GM12878 (cell line): Measurements from ENCODE around the gene CFAP300. TPM values are rescaled to one million over a fixed set of nuclear protein-coding genes. Genes with fewer than 3 reads are reported as not detected.

Source experiments
- ATAC-seq: fragments of 200-7000 bp; cut with Tn5 transposase; 3 replicates; pipeline ENCODE4 v1.9.1; 2020; ENCODE audit warnings: mild to moderate bottlenecking, moderate library complexity
- BruUV-seq: library from RNA; stranded (reverse); fragments of 400-500 nt; replicated peaks from 2 replicates; lab custom pipeline; 2021; lab: Mats Ljungman, UMichigan
- CTCF ChIA-PET: fragments of 300-600 bp; sonication (Branson Sonifier 250); formaldehyde crosslinking; extraction: SDS; loops from one replicate; lab custom pipeline; 2021; ENCODE audit warnings: inconsistent platforms; lab: Yijun Ruan, JAX
- POLR2A ChIA-PET: fragments of 350-600 bp; formaldehyde crosslinking; extraction: SDS; loops from one replicate; lab custom pipeline; 2021; ENCODE audit warnings: inconsistent platforms; lab: Charles Lee
- RAD21 ChIA-PET: fragments of 300-600 bp; sonication (Branson Sonifier 250); formaldehyde crosslinking; loops from one replicate; lab custom pipeline; 2023; ENCODE audit warnings: antibody characterized with exemption; ENCODE audit not compliant: unreplicated experiment; lab: Charles Lee
- SMC1A ChIA-PET: fragments of 300-600 bp; sonication (Branson Sonifier 250); formaldehyde crosslinking; loops from one replicate; lab custom pipeline; 2023; ENCODE audit not compliant: unreplicated experiment, uncharacterized antibody; lab: Charles Lee
- DNase-seq: peaks from one replicate; pipeline ENCODE4 v3.0.0-alpha.2; 2011; ENCODE audit warnings: low read depth, low spot score
- FAIRE-seq: peaks from 3 replicates; lab custom pipeline; 2011; peaks lifted over from hg19 to GRCh38; lab: Jason Lieb, UNC
- H2AFZ ChIP-seq: 2 replicates; pipeline ENCODE4 v1.6.0; 2011; ENCODE audit warnings: low read depth, low read length, control low read depth; ENCODE audit not compliant: control insufficient read depth
- H3K27ac ChIP-seq: 2 replicates; pipeline ENCODE4 v1.5.1; 2011; ENCODE audit warnings: control low read depth; ENCODE audit not compliant: control insufficient read depth, insufficient read depth
- H3K27me3 ChIP-seq, 2 experiments: replicated peaks in 1 of 2; 2 replicates each; pipeline versions ENCODE4 v1.6.0 to v1.6.1; 2011; ENCODE audit warnings: low read length in 1 of 2; ENCODE audit not compliant: control insufficient read depth in 2 of 2, insufficient read depth in 2 of 2
- H3K36me3 ChIP-seq, 2 experiments: 2 replicates each; pipeline ENCODE4 v1.5.1; 2011; ENCODE audit warnings: low read length in 1 of 2; ENCODE audit not compliant: control insufficient read depth in 2 of 2, insufficient read depth in 2 of 2
- H3K4me1 ChIP-seq: 2 replicates; pipeline ENCODE4 v1.6.1; 2011; ENCODE audit warnings: mild to moderate bottlenecking, low read length, moderate library complexity, mixed read lengths; ENCODE audit not compliant: control insufficient read depth, insufficient read depth
- H3K4me2 ChIP-seq: 2 replicates; pipeline ENCODE4 v1.6.0; 2011; ENCODE audit warnings: control low read depth; ENCODE audit not compliant: control insufficient read depth, insufficient read depth
- H3K4me3 ChIP-seq: fragments of 200-600 bp; sonication (generic); 2 replicates; pipeline ENCODE4 v1.5.1; 2016
- H3K79me2 ChIP-seq: 2 replicates; pipeline ENCODE4 v1.6.0; 2011; ENCODE audit warnings: low read length; ENCODE audit not compliant: control insufficient read depth, insufficient read depth
- H3K9ac ChIP-seq: 2 replicates; pipeline ENCODE4 v1.8.0; 2011; ENCODE audit warnings: low read length, control low read depth, mixed read lengths; ENCODE audit not compliant: control insufficient read depth, insufficient read depth
- H3K9me3 ChIP-seq: replicated peaks from 3 replicates; pipeline ENCODE4 v1.5.1; 2011; ENCODE audit warnings: mild to moderate bottlenecking, low read length; ENCODE audit not compliant: control insufficient read depth, insufficient read depth
- H4K20me1 ChIP-seq: 2 replicates; pipeline ENCODE4 v1.6.0; 2011; ENCODE audit not compliant: control insufficient read depth, insufficient read depth
- CBX5 ChIP-seq: sonication (generic); IDR thresholded peaks from 2 replicates; pipeline ENCODE4 v1.6.1; 2016; ENCODE audit warnings: low read depth, moderate library complexity, mild to moderate bottlenecking, inconsistent platforms
- CHD1 ChIP-seq: IDR thresholded peaks from 2 replicates; pipeline ENCODE4 v1.6.1; 2012; ENCODE audit warnings: low read depth, low read length, improper control_type of control experiment
- KDM1A ChIP-seq: fragments of 200-600 bp; sonication (generic); IDR thresholded peaks from 2 replicates; pipeline ENCODE4 v1.6.1; 2016; ENCODE audit warnings: borderline replicate concordance
- RAD51 ChIP-seq: fragments of 450-650 bp; IDR thresholded peaks from 2 replicates; pipeline ENCODE4 v1.6.1; 2016; ENCODE audit warnings: moderate library complexity, mild to moderate bottlenecking, inconsistent platforms
- TAF1 ChIP-seq: IDR thresholded peaks from 2 replicates; pipeline ENCODE4 v1.6.1; 2011; ENCODE audit warnings: mild to moderate bottlenecking, low read depth, low read length, borderline replicate concordance
- WRNIP1 ChIP-seq: IDR thresholded peaks from 2 replicates; pipeline ENCODE4 v1.6.1; 2011; ENCODE audit warnings: low read depth, low read length, improper control_type of control experiment, borderline replicate concordance
- WGBS: methylation state at CpG from one replicate; pipeline ENCODE4 v1.1.6; 2016; ENCODE audit warnings: low lambda C conversion rate; ENCODE audit not compliant: insufficient replicate concordance, insufficient coverage; ENCODE audit errors: missing lambda C conversion rate; 5-methylcytosine and 5-hydroxymethylcytosine counted together
- in situ Hi-C: fragments of 300-500 bp; cut with MboI; formaldehyde crosslinking; loops from 9 replicates; pipeline ENCODE4 v1.14.3; 2018; ENCODE audit warnings: mixed read lengths
- intact Hi-C: fragments of 100-400 bp; cut with micrococcal nuclease; formaldehyde crosslinking; loops from one replicate; pipeline ENCODE4 v1.14.2; 2022; ENCODE audit not compliant: unreplicated experiment
- polyA plus RNA-seq, 11 experiments: library from polyadenylated mRNA; depleted of rRNA in 4 of 11; unstranded in 6 of 11; stranded (reverse) in 5 of 11; fragments of >200 nt; fragmentation: Nextera tagmentation in 4 of 11; fragmentation: Illumina TruSeq in 1 of 11; extraction: Ambion mirVana in 4 of 11; extraction: Trizol in 1 of 11; gene quantifications; 1 replicate in 1 of 11; 2 replicates in 10 of 11; pipeline versions ENCODE4 v1.2.1 to v1.2.3, GENCODE V29; 2011 to 2016; ENCODE audit warnings: inconsistent platforms in 2 of 11, missing spikeins in 2 of 11, low read depth in 1 of 11
- small RNA-seq: library from RNA; depleted of rRNA; stranded (forward); fragments of <200 nt; gene quantifications from one replicate; pipeline ENCODE3, GENCODE V24; 2014
- total RNA-seq, 4 experiments: library from RNA; depleted of rRNA in 3 of 4; stranded (reverse); fragments of >200 nt in 3 of 4; fragmentation: Illumina TruSeq in 1 of 4; extraction: Trizol in 1 of 4; gene quantifications; 2 replicates each; pipeline versions ENCODE4 v1.2.1 to v1.2.3, GENCODE V29; 2013 to 2021
- TF ChIP-seq, protein P1 (sequence below): IDR thresholded peaks from 2 replicates; pipeline ENCODE4 v1.6.1; 2012; ENCODE audit warnings: low read length, inconsistent platforms

Gene CFAP300
- total and polyA plus RNA-seq, 10 of the 15 experiments (the other 5 are each of a cell fraction or from before 2014, with no cell fraction given): not detected

DNA sequence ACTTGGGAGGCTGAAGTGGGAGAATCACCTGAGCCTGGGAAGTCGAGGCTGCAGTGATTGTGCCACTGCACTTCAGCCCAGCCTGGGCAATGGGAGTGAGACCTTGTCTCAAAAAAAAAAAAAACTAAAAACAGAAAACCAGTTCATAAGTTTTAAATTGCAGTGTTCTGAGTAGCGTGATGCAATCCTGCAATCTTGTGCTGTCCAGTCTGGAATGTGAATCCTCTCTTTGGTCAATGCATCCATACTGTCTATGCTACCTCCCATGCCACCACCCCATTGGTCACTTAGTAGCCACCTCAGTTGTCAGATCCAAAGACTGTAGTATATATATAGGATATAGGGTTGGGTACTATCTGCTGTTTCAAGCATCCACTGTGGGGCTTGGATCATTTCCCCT, 74.1 kb downstream of the CFAP300 start:
- FAIRE-seq (no peak), ATAC-seq (no peak), DNase-seq (no peak)
- no peaks in the 10 kb centered on the region; the same call in 2 of the 3 replicates for H3K9me3 ChIP-seq
- WGBS: 8% methylated on average over 2 of the region's 2 CpGs
- H3K4me2 ChIP-seq: no peak overlapping the region
- H3K36me3 ChIP-seq: no peaks in the 10 kb centered on the region
- RAD21 ChIA-PET: no interaction called here
- POLR2A ChIA-PET: no interaction called here
- TF ChIP-seq RAD51 (no peak), CBX5 (no peak), KDM1A (no peak), WRNIP1 (no peak), CHD1 (no peak), TAF1 (no peak)
- TF ChIP-seq, protein P1, sequence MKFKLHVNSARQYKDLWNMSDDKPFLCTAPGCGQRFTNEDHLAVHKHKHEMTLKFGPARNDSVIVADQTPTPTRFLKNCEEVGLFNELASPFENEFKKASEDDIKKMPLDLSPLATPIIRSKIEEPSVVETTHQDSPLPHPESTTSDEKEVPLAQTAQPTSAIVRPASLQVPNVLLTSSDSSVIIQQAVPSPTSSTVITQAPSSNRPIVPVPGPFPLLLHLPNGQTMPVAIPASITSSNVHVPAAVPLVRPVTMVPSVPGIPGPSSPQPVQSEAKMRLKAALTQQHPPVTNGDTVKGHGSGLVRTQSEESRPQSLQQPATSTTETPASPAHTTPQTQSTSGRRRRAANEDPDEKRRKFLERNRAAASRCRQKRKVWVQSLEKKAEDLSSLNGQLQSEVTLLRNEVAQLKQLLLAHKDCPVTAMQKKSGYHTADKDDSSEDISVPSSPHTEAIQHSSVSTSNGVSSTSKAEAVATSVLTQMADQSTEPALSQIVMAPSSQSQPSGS: no peak
- no peak overlapping the region for H3K27ac ChIP-seq
- H3K9ac ChIP-seq: no peak overlapping the region
- no peaks in the 10 kb centered on the region for H3K27me3 ChIP-seq
- no TSS peak for BruUV-seq
- no peaks in the 10 kb centered on the region for H4K20me1 ChIP-seq
- no peaks in the 10 kb centered on the region for H3K79me2 ChIP-seq
- in situ Hi-C loops (no loop called here), intact Hi-C loops (no loop called here)
- H2AFZ ChIP-seq: no peak overlapping the region
- CTCF ChIA-PET: no interaction called here
- no peak overlapping the region for H3K4me3 ChIP-seq
- H3K4me1 ChIP-seq: no peaks in the 10 kb centered on the region
- SMC1A ChIA-PET: no interaction called here

Small RNAs within 50 kb of the gene (small RNA-seq; reads per million reads assigned to genes)
- gene RNA5SP535: not detected

Other genes with a start within 250 kb of the CFAP300 start
- gene CEP126, start 132.4 kb upstream of the CFAP300 start, total RNA-seq (2014; rRNA removed): not detected in 2 replicates
- gene CEP126, start 132.4 kb upstream of the CFAP300 start, total RNA-seq (2014; rRNA removed; fragmentation: Illumina TruSeq; extraction: Trizol): not detected in 2 replicates
- gene CEP126, start 132.4 kb upstream of the CFAP300 start, total RNA-seq (2021): 0.05 TPM in 1 of 2 replicates, not detected in the other
- gene CEP126, start 132.4 kb upstream of the CFAP300 start, polyA plus RNA-seq (2011; rRNA removed): 0.01 and 0.14 TPM in 2 replicates
- 0.01 TPM in 1 of 2 replicates, not detected in the other for gene CEP126, start 132.4 kb upstream of the CFAP300 start, polyA plus RNA-seq (2014; fragmentation: Illumina TruSeq; extraction: Trizol)
- gene CEP126, start 132.4 kb upstream of the CFAP300 start, polyA plus RNA-seq (2014; fragmentation: Nextera tagmentation; extraction: Ambion mirVana): not detected
- not detected in 2 replicates for gene CEP126, start 132.4 kb upstream of the CFAP300 start, polyA plus RNA-seq (2014; rRNA removed)
- not detected for gene CEP126, start 132.4 kb upstream of the CFAP300 start, polyA plus RNA-seq (2016; fragmentation: Nextera tagmentation; extraction: Ambion mirVana)
- gene ANGPTL5, start 130.9 kb upstream of the CFAP300 start, total RNA-seq (2014; rRNA removed): not detected in 2 replicates
- not detected in 2 replicates for gene ANGPTL5, start 130.9 kb upstream of the CFAP300 start, total RNA-seq (2014; rRNA removed; fragmentation: Illumina TruSeq; extraction: Trizol)
- not detected in 2 replicates for gene ANGPTL5, start 130.9 kb upstream of the CFAP300 start, total RNA-seq (2021)
- not detected in 2 replicates for gene ANGPTL5, start 130.9 kb upstream of the CFAP300 start, polyA plus RNA-seq (2011; rRNA removed)
- not detected in 2 replicates for gene ANGPTL5, start 130.9 kb upstream of the CFAP300 start, polyA plus RNA-seq (2014; fragmentation: Illumina TruSeq; extraction: Trizol)
- gene ANGPTL5, start 130.9 kb upstream of the CFAP300 start, polyA plus RNA-seq (2014; fragmentation: Nextera tagmentation; extraction: Ambion mirVana): not detected
- not detected in 2 replicates for gene ANGPTL5, start 130.9 kb upstream of the CFAP300 start, polyA plus RNA-seq (2014; rRNA removed)
- gene ANGPTL5, start 130.9 kb upstream of the CFAP300 start, polyA plus RNA-seq (2016; fragmentation: Nextera tagmentation; extraction: Ambion mirVana): not detected
- gene YAP1, start 63.0 kb downstream of the CFAP300 start, total RNA-seq (2014; rRNA removed): not detected in 2 replicates
- gene YAP1, start 63.0 kb downstream of the CFAP300 start, total RNA-seq (2014; rRNA removed; fragmentation: Illumina TruSeq; extraction: Trizol): not detected in 2 replicates
- gene YAP1, start 63.0 kb downstream of the CFAP300 start, total RNA-seq (2021): 0.24 and 0.33 TPM in 2 replicates
- gene YAP1, start 63.0 kb downstream of the CFAP300 start, polyA plus RNA-seq (2011; rRNA removed): 0.04 and 0.11 TPM in 2 replicates
- gene YAP1, start 63.0 kb downstream of the CFAP300 start, polyA plus RNA-seq (2014; fragmentation: Illumina TruSeq; extraction: Trizol): not detected in 2 replicates
- under 1 TPM in 1 of 2 experiments, not detected in 1; 0.10 TPM for gene YAP1, start 63.0 kb downstream of the CFAP300 start, polyA plus RNA-seq (2014; fragmentation: Nextera tagmentation; extraction: Ambion mirVana)
- not detected in 2 replicates for gene YAP1, start 63.0 kb downstream of the CFAP300 start, polyA plus RNA-seq (2014; rRNA removed)
- gene YAP1, start 63.0 kb downstream of the CFAP300 start, polyA plus RNA-seq (2016; fragmentation: Nextera tagmentation; extraction: Ambion mirVana): under 1 TPM in 1 of 2 experiments, not detected in 1; 0.03 TPM